ENCODE measurements around the gene LARGE2.

LARGE2 gene

GRCh38 chr11:45936511-45937054, 14.1 kb downstream of the LARGE2 start:
- Histone ChIP-seq H3K9ac (ENCODE audit: low read length) (no peak overlapping the region), H2BK120ac (ENCODE audit: low read depth, low read length) (no peak overlapping the region), H3K27me3 (ENCODE audit: insufficient read depth, low read length, poor library complexity) (no peaks in the 10 kb centered on the region), H2AK5ac (ENCODE audit: low read length) (no peak overlapping the region), H3K23ac (ENCODE audit: low read length) (no peak overlapping the region), H3K27ac (ENCODE audit: low read depth, low read length) (no peak overlapping the region), H4K5ac (ENCODE audit: low read length) (no peak overlapping the region), H3K79me2 (ENCODE audit: control insufficient read depth, insufficient read depth, low read length) (no peaks in the 10 kb centered on the region), H3K4me1 (ENCODE audit: control insufficient read depth, low read depth, low read length) (no peaks in the 10 kb centered on the region), H3K4me2 (ENCODE audit: low read length) (no peak overlapping the region), H3K18ac (ENCODE audit: low read length) (no peak overlapping the region), H3K56ac (ENCODE audit: low read length) (no peak overlapping the region), H3K36me3 (ENCODE audit: control insufficient read depth, insufficient read depth, low read length) (no peaks in the 10 kb centered on the region), H4K8ac (ENCODE audit: low read depth, low read length) (no peak overlapping the region), H2BK15ac (replicated peaks; ENCODE audit: low read depth) (no peak overlapping the region), H3K4me3 (ENCODE audit: low read length) (no peak overlapping the region), H2BK5ac (ENCODE audit: low read length) (no peak overlapping the region), H3K79me1 (ENCODE audit: low read length) (no peaks in the 10 kb centered on the region), H3K4ac (ENCODE audit: low read depth, low read length) (no peak overlapping the region)
- WGBS (ENCODE audit: extremely low coverage, insufficient coverage, low lambda C conversion rate): no CpG with 5 or more reads among the region's 4 CpGs
- peak; percentile 33 for DNase-seq

- H4K8ac ChIP-seq (ENCODE audit: low read depth, low read length): no peak overlapping the region
- no peaks in the 10 kb centered on the region for H3K4me1 ChIP-seq (ENCODE audit: control insufficient read depth, low read depth, low read length)
- H3K4me2 ChIP-seq (ENCODE audit: low read length): no peak overlapping the region
- no peak overlapping the region for H3K56ac ChIP-seq (ENCODE audit: low read length)
- H2BK5ac ChIP-seq (ENCODE audit: low read length): no peak overlapping the region
- H3K18ac ChIP-seq (ENCODE audit: low read length): no peak overlapping the region
- no peak overlapping the region for H2BK120ac ChIP-seq (ENCODE audit: low read depth, low read length)
- H4K5ac ChIP-seq (ENCODE audit: low read length): no peak overlapping the region
- H3K4me3 ChIP-seq (ENCODE audit: low read length): no peak overlapping the region
- H3K23ac ChIP-seq (ENCODE audit: low read length): no peak overlapping the region
- no peak overlapping the region for H3K27ac ChIP-seq (ENCODE audit: low read depth, low read length)
- no peak overlapping the region for H2BK15ac ChIP-seq (replicated peaks; ENCODE audit: low read depth)
- H3K79me2 ChIP-seq (ENCODE audit: control insufficient read depth, insufficient read depth, low read length): no peaks in the 10 kb centered on the region
- no peak overlapping the region for H3K4ac ChIP-seq (ENCODE audit: low read depth, low read length)
- H3K27me3 ChIP-seq (ENCODE audit: insufficient read depth, low read length, poor library complexity): no peaks in the 10 kb centered on the region
- no CpG with 5 or more reads among the region's 10 CpGs for WGBS (ENCODE audit: extremely low coverage, insufficient coverage, low lambda C conversion rate)
- no peak overlapping the region for H3K9ac ChIP-seq (ENCODE audit: low read length)
- no peaks in the 10 kb centered on the region for H3K36me3 ChIP-seq (ENCODE audit: control insufficient read depth, insufficient read depth, low read length)
- no peaks in the 10 kb centered on the region for H3K79me1 ChIP-seq (ENCODE audit: low read length)
- H2AK5ac ChIP-seq (ENCODE audit: low read length): no peak overlapping the region
- no peak for DNase-seq
Observed at GRCh38 chr11:45937916-45938315, 15.5 kb downstream of the LARGE2 start.

- Histone ChIP-seq H3K27ac (ENCODE audit: low read depth, low read length) (no peak overlapping the region), H3K36me3 (ENCODE audit: control insufficient read depth, insufficient read depth, low read length) (no peaks in the 10 kb centered on the region), H3K23ac (ENCODE audit: low read length) (no peak overlapping the region), H2BK120ac (ENCODE audit: low read depth, low read length) (no peak overlapping the region), H3K4me1 (ENCODE audit: control insufficient read depth, low read depth, low read length) (no peaks in the 10 kb centered on the region), H3K56ac (ENCODE audit: low read length) (no peak overlapping the region), H3K79me2 (ENCODE audit: control insufficient read depth, insufficient read depth, low read length) (no peaks in the 10 kb centered on the region), H3K79me1 (ENCODE audit: low read length) (no peaks in the 10 kb centered on the region), H3K4ac (ENCODE audit: low read depth, low read length) (no peak overlapping the region), H2BK15ac (replicated peaks; ENCODE audit: low read depth) (no peak overlapping the region), H2BK5ac (ENCODE audit: low read length) (no peak overlapping the region), H3K27me3 (ENCODE audit: insufficient read depth, low read length, poor library complexity) (no peaks in the 10 kb centered on the region), H2AK5ac (ENCODE audit: low read length) (no peak overlapping the region), H3K9ac (ENCODE audit: low read length) (no peak overlapping the region), H3K18ac (ENCODE audit: low read length) (no peak overlapping the region), H3K4me3 (ENCODE audit: low read length) (no peak overlapping the region), H3K4me2 (ENCODE audit: low read length) (no peak overlapping the region), H4K5ac (ENCODE audit: low read length) (no peak overlapping the region), H4K8ac (ENCODE audit: low read depth, low read length) (no peak overlapping the region)
- no peak for DNase-seq
- WGBS (ENCODE audit: extremely low coverage, insufficient coverage, low lambda C conversion rate): no CpG with 5 or more reads among the region's 2 CpGs
Observed at GRCh38 chr11:45939836-45940235, 17.4 kb downstream of the LARGE2 start.

GRCh38 chr11:45941285-45941684, 18.8 kb downstream of the LARGE2 start:
- H4K5ac ChIP-seq (ENCODE audit: low read length): no peak overlapping the region
- H3K79me1 ChIP-seq (ENCODE audit: low read length): no peaks in the 10 kb centered on the region
- H3K56ac ChIP-seq (ENCODE audit: low read length): no peak overlapping the region
- H2BK5ac ChIP-seq (ENCODE audit: low read length): no peak overlapping the region
- H3K4me2 ChIP-seq (ENCODE audit: low read length): no peak overlapping the region
- no peaks in the 10 kb centered on the region for H3K79me2 ChIP-seq (ENCODE audit: control insufficient read depth, insufficient read depth, low read length)
- no peak overlapping the region for H4K8ac ChIP-seq (ENCODE audit: low read depth, low read length)
- no CpG with 5 or more reads among the region's 4 CpGs for WGBS (ENCODE audit: extremely low coverage, insufficient coverage, low lambda C conversion rate)
- H2BK15ac ChIP-seq (replicated peaks; ENCODE audit: low read depth): no peak overlapping the region
- no peak for DNase-seq
- H2BK120ac ChIP-seq (ENCODE audit: low read depth, low read length): no peak overlapping the region
- no peaks in the 10 kb centered on the region for H3K27me3 ChIP-seq (ENCODE audit: insufficient read depth, low read length, poor library complexity)
- no peak overlapping the region for H3K4ac ChIP-seq (ENCODE audit: low read depth, low read length)
- H3K27ac ChIP-seq (ENCODE audit: low read depth, low read length): no peak overlapping the region
- no peak overlapping the region for H3K18ac ChIP-seq (ENCODE audit: low read length)
- no peak overlapping the region for H3K4me3 ChIP-seq (ENCODE audit: low read length)
- no peaks in the 10 kb centered on the region for H3K36me3 ChIP-seq (ENCODE audit: control insufficient read depth, insufficient read depth, low read length)
- H2AK5ac ChIP-seq (ENCODE audit: low read length): no peak overlapping the region
- H3K9ac ChIP-seq (ENCODE audit: low read length): no peak overlapping the region
- no peaks in the 10 kb centered on the region for H3K4me1 ChIP-seq (ENCODE audit: control insufficient read depth, low read depth, low read length)
- H3K23ac ChIP-seq (ENCODE audit: low read length): no peak overlapping the region

GRCh38 chr11:45942381-45942780, 19.9 kb downstream of the LARGE2 start:
- no peak overlapping the region for H2AK5ac ChIP-seq (ENCODE audit: low read length)
- no peak overlapping the region for H3K4ac ChIP-seq (ENCODE audit: low read depth, low read length)
- H2BK120ac ChIP-seq (ENCODE audit: low read depth, low read length): no peak overlapping the region
- no peak for DNase-seq
- H3K18ac ChIP-seq (ENCODE audit: low read length): no peak overlapping the region
- no peaks in the 10 kb centered on the region for H3K36me3 ChIP-seq (ENCODE audit: control insufficient read depth, insufficient read depth, low read length)
- H3K23ac ChIP-seq (ENCODE audit: low read length): no peak overlapping the region
- no peak overlapping the region for H2BK5ac ChIP-seq (ENCODE audit: low read length)
- no peak overlapping the region for H3K4me2 ChIP-seq (ENCODE audit: low read length)
- H3K79me2 ChIP-seq (ENCODE audit: control insufficient read depth, insufficient read depth, low read length): no peaks in the 10 kb centered on the region
- H3K4me3 ChIP-seq (ENCODE audit: low read length): no peak overlapping the region
- WGBS (ENCODE audit: extremely low coverage, insufficient coverage, low lambda C conversion rate): no CpG with 5 or more reads among the region's 4 CpGs
- H3K27ac ChIP-seq (ENCODE audit: low read depth, low read length): no peak overlapping the region
- no peak overlapping the region for H4K8ac ChIP-seq (ENCODE audit: low read depth, low read length)
- no peaks in the 10 kb centered on the region for H3K27me3 ChIP-seq (ENCODE audit: insufficient read depth, low read length, poor library complexity)
- H3K4me1 ChIP-seq (ENCODE audit: control insufficient read depth, low read depth, low read length): no peaks in the 10 kb centered on the region
- no peak overlapping the region for H3K9ac ChIP-seq (ENCODE audit: low read length)
- no peak overlapping the region for H4K5ac ChIP-seq (ENCODE audit: low read length)
- no peaks in the 10 kb centered on the region for H3K79me1 ChIP-seq (ENCODE audit: low read length)
- no peak overlapping the region for H2BK15ac ChIP-seq (replicated peaks; ENCODE audit: low read depth)
- no peak overlapping the region for H3K56ac ChIP-seq (ENCODE audit: low read length)

- H3K79me1 ChIP-seq (ENCODE audit: low read length): no peaks in the 10 kb centered on the region
- no peak overlapping the region for H2BK15ac ChIP-seq (replicated peaks; ENCODE audit: low read depth)
- no peaks in the 10 kb centered on the region for H3K79me2 ChIP-seq (ENCODE audit: control insufficient read depth, insufficient read depth, low read length)
- no peak overlapping the region for H3K18ac ChIP-seq (ENCODE audit: low read length)
- H3K27ac ChIP-seq (ENCODE audit: low read depth, low read length): no peak overlapping the region
- no peak overlapping the region for H3K4ac ChIP-seq (ENCODE audit: low read depth, low read length)
- H2AK5ac ChIP-seq (ENCODE audit: low read length): no peak overlapping the region
- H2BK5ac ChIP-seq (ENCODE audit: low read length): no peak overlapping the region
- H2BK120ac ChIP-seq (ENCODE audit: low read depth, low read length): no peak overlapping the region
- H4K8ac ChIP-seq (ENCODE audit: low read depth, low read length): no peak overlapping the region
- no peak overlapping the region for H4K5ac ChIP-seq (ENCODE audit: low read length)
- no peak overlapping the region for H3K56ac ChIP-seq (ENCODE audit: low read length)
- H3K4me2 ChIP-seq (ENCODE audit: low read length): no peak overlapping the region
- WGBS (ENCODE audit: extremely low coverage, insufficient coverage, low lambda C conversion rate): no CpG with 5 or more reads among the region's 3 CpGs
- no peak overlapping the region for H3K9ac ChIP-seq (ENCODE audit: low read length)
- no peaks in the 10 kb centered on the region for H3K4me1 ChIP-seq (ENCODE audit: control insufficient read depth, low read depth, low read length)
- H3K4me3 ChIP-seq (ENCODE audit: low read length): no peak overlapping the region
- DNase-seq: no peak
- H3K36me3 ChIP-seq (ENCODE audit: control insufficient read depth, insufficient read depth, low read length): no peaks in the 10 kb centered on the region
- H3K23ac ChIP-seq (ENCODE audit: low read length): no peak overlapping the region
- H3K27me3 ChIP-seq (ENCODE audit: insufficient read depth, low read length, poor library complexity): no peaks in the 10 kb centered on the region
Observed at GRCh38 chr11:45945397-45945999, 23.0 kb downstream of the LARGE2 start.

All from mesendoderm (in vitro differentiated cells).